Neuron (in vitro differentiated cells): ENCODE measurements around the gene RLIM.
"Not testable (repeated sequence)": the region's sequence is repeated elsewhere in the genome, so short reads cannot be mapped to it uniquely, and the experiment has no call there.

ENCODE experiments used
- H2AFZ ChIP-seq: one replicate; pipeline ENCODE4 v1.6.1; 2013; ENCODE audit warnings: low read depth, mild to moderate bottlenecking, inconsistent platforms, low read length, moderate library complexity
- H3K27me3 ChIP-seq: one replicate; pipeline ENCODE4 v1.6.1; 2013; ENCODE audit warnings: low read length; ENCODE audit not compliant: insufficient read depth
- H3K36me3 ChIP-seq: one replicate; pipeline ENCODE4 v1.6.1; 2013; ENCODE audit warnings: low read length; ENCODE audit not compliant: insufficient read depth
- H3K4me1 ChIP-seq: one replicate; pipeline ENCODE4 v1.6.1; 2013; ENCODE audit warnings: low read length; ENCODE audit not compliant: insufficient read depth
- H3K4me3 ChIP-seq: 2 replicates; pipeline ENCODE4 v1.5.1; 2013; ENCODE audit warnings: mild to moderate bottlenecking, low read length, moderate library complexity
- H3K9me3 ChIP-seq: one replicate; pipeline ENCODE4 v1.6.1; 2013; ENCODE audit warnings: low read length

The RLIM gene

GRCh38 chrX:74614093-74614909, at the start of gene RLIM:
RLIM (minus strand) TSS chrX:74614624; CDS start chrX:74595977, 18,647 bp downstream.
- Histone ChIP-seq H3K27me3 (no peaks in the 10 kb centered on the region), H3K36me3 (peaks cover 15% of the 10 kb centered on the region), H2AFZ (no peak within 1 kb of the TSS), H3K4me1 (no peaks in the 10 kb centered on the region), H3K9me3 (no peaks in the 10 kb centered on the region), H3K4me3 (peak within 1 kb of the TSS; percentile 81)

GRCh38 chrX:74656079-74656745, 41.8 kb upstream of the RLIM start:
- H3K27me3 ChIP-seq = no peaks in the 10 kb centered on the region
- no peaks in the 10 kb centered on the region for H3K9me3 ChIP-seq
- no peak overlapping the region for H3K4me3 ChIP-seq
- H2AFZ ChIP-seq = no peak overlapping the region
- H3K4me1 ChIP-seq = no peaks in the 10 kb centered on the region
- H3K36me3 ChIP-seq = no peaks in the 10 kb centered on the region

- not testable (repeated sequence) for H2AFZ ChIP-seq, H3K9me3 ChIP-seq, H3K36me3 ChIP-seq, H3K4me1 ChIP-seq, H3K27me3 ChIP-seq, H3K4me3 ChIP-seq
Measured at GRCh38 chrX:74654953-74655352, 40.5 kb upstream of the RLIM start.

GRCh38 chrX:74636749-74637314, 22.4 kb upstream of the RLIM start:
- no peak overlapping the region for H3K4me3 ChIP-seq
- H3K4me1 ChIP-seq = no peaks in the 10 kb centered on the region
- H3K36me3 ChIP-seq = no peaks in the 10 kb centered on the region
- no peak overlapping the region for H2AFZ ChIP-seq
- no peaks in the 10 kb centered on the region for H3K27me3 ChIP-seq
- H3K9me3 ChIP-seq = no peaks in the 10 kb centered on the region

GRCh38 chrX:74613370-74614092, 893 bp downstream of the RLIM start:
- Histone ChIP-seq H3K9me3 (no peaks in the 10 kb centered on the region), H3K4me3 (peak overlapping the region; percentile 81), H3K27me3 (no peaks in the 10 kb centered on the region), H3K36me3 (peaks cover 15% of the 10 kb centered on the region), H3K4me1 (no peaks in the 10 kb centered on the region), H2AFZ (no peak overlapping the region)

- no peaks in the 10 kb centered on the region for H3K4me1 ChIP-seq
- H3K36me3 ChIP-seq = peaks cover 20% of the 10 kb centered on the region
Measured at GRCh38 chrX:74606799-74607198, 7.6 kb downstream of the RLIM start.

GRCh38 chrX:74606342-74606741, 8.1 kb downstream of the RLIM start:
- Histone ChIP-seq H3K4me1 (no peaks in the 10 kb centered on the region), H3K4me3 (no peak overlapping the region), H2AFZ (no peak overlapping the region), H3K36me3 (peaks cover 19% of the 10 kb centered on the region), H3K27me3 (no peaks in the 10 kb centered on the region), H3K9me3 (no peaks in the 10 kb centered on the region)

More at GRCh38 chrX:74606799-74607198, 7.6 kb downstream of the RLIM start:
- H3K4me3 ChIP-seq = no peak overlapping the region
- H3K27me3 ChIP-seq = no peaks in the 10 kb centered on the region
- H2AFZ ChIP-seq = no peak overlapping the region
- H3K9me3 ChIP-seq = no peaks in the 10 kb centered on the region

GRCh38 chrX:74603040-74603439, 11.4 kb downstream of the RLIM start:
- H3K27me3 ChIP-seq = no peaks in the 10 kb centered on the region
- H3K4me3 ChIP-seq = no peak overlapping the region
- H2AFZ ChIP-seq = no peak overlapping the region
- no peaks in the 10 kb centered on the region for H3K4me1 ChIP-seq
- peaks cover 16% of the 10 kb centered on the region for H3K36me3 ChIP-seq
- H3K9me3 ChIP-seq = no peaks in the 10 kb centered on the region

GRCh38 chrX:74602142-74602541, 12.3 kb downstream of the RLIM start:
- no peak overlapping the region for H3K4me3 ChIP-seq
- peaks cover 13% of the 10 kb centered on the region for H3K36me3 ChIP-seq
- H3K4me1 ChIP-seq = no peaks in the 10 kb centered on the region
- H3K27me3 ChIP-seq = no peaks in the 10 kb centered on the region
- H2AFZ ChIP-seq = no peak overlapping the region
- no peaks in the 10 kb centered on the region for H3K9me3 ChIP-seq

- peaks cover 40% of the 10 kb centered on the region for H3K36me3 ChIP-seq
Measured at GRCh38 chrX:74593593-74593992, 20.8 kb downstream of the RLIM start.

GRCh38 chrX:74585766-74586165, 28.7 kb downstream of the RLIM start:
- Histone ChIP-seq H3K9me3 (no peaks in the 10 kb centered on the region), H3K4me1 (no peaks in the 10 kb centered on the region), H3K36me3 (peaks cover 12% of the 10 kb centered on the region), H3K4me3 (no peak overlapping the region), H3K27me3 (no peaks in the 10 kb centered on the region), H2AFZ (no peak overlapping the region)

More at GRCh38 chrX:74593593-74593992, 20.8 kb downstream of the RLIM start:
- H3K27me3 ChIP-seq = no peaks in the 10 kb centered on the region
- H3K9me3 ChIP-seq = no peaks in the 10 kb centered on the region
- H3K4me3 ChIP-seq = no peak overlapping the region
- no peaks in the 10 kb centered on the region for H3K4me1 ChIP-seq
- H2AFZ ChIP-seq = no peak overlapping the region

GRCh38 chrX:74579597-74580198, 34.7 kb downstream of the RLIM start:
- H3K4me3 ChIP-seq = no peak overlapping the region
- H3K4me1 ChIP-seq = no peaks in the 10 kb centered on the region
- H2AFZ ChIP-seq = no peak overlapping the region
- H3K9me3 ChIP-seq = no peaks in the 10 kb centered on the region
- H3K36me3 ChIP-seq = no peaks in the 10 kb centered on the region
- H3K27me3 ChIP-seq = no peaks in the 10 kb centered on the region
